Coronary artery (tissue), 2 donors: ENCODE data around the gene STT3B.

Experiments
- DNase-seq: peaks from one replicate; pipeline ENCODE4 v3.0.0-alpha.2; 2017; ENCODE audit warnings: low spot score
- H3K27ac ChIP-seq, 2 donors: fragments of 200-600 bp; sonication (generic); one replicate each; pipeline ENCODE4 v1.5.1; 2016 to 2019
- H3K4me3 ChIP-seq: fragments of 200-600 bp; sonication (generic); 2 replicates; pipeline ENCODE4 v1.5.1; 2016; ENCODE audit warnings: mild to moderate bottlenecking, moderate library complexity
- CTCF ChIP-seq: fragments of 200-600 bp; sonication (generic); IDR thresholded peaks from one replicate; pipeline ENCODE4 v1.5.1; 2019; ENCODE audit warnings: antibody characterized with exemption

The STT3B gene

GRCh38 chr3:31562525-31562924, 29.8 kb downstream of the STT3B start:
- no peak for TF ChIP-seq CTCF
- H3K27ac ChIP-seq, result no peak overlapping the region
- no peak for DNase-seq
- H3K4me3 ChIP-seq, result no peak overlapping the region

- H3K4me3 ChIP-seq, result no peak overlapping the region
- H3K27ac ChIP-seq, result no peak overlapping the region
- no peak for DNase-seq
- TF ChIP-seq CTCF, result no peak
Measured at GRCh38 chr3:31565288-31565687, 32.6 kb downstream of the STT3B start.

GRCh38 chr3:31567036-31567435, 34.3 kb downstream of the STT3B start:
- no peak overlapping the region for H3K4me3 ChIP-seq
- no peak for TF ChIP-seq CTCF
- no peak for DNase-seq

GRCh38 chr3:31568649-31569048, 35.9 kb downstream of the STT3B start:
- DNase-seq, result no peak
- no peak for TF ChIP-seq CTCF
- H3K4me3 ChIP-seq, result no peak overlapping the region
- no peak overlapping the region for H3K27ac ChIP-seq

More at GRCh38 chr3:31567036-31567435, 34.3 kb downstream of the STT3B start:
- H3K27ac ChIP-seq, result no peak overlapping the region

GRCh38 chr3:31571325-31571724, 38.6 kb downstream of the STT3B start:
- H3K4me3 ChIP-seq, result no peak overlapping the region
- TF ChIP-seq CTCF, result no peak

GRCh38 chr3:31572236-31573004, 39.7 kb downstream of the STT3B start:
- TF ChIP-seq CTCF, result no peak
- Histone ChIP-seq H3K4me3 (no peak overlapping the region), H3K27ac (no peak overlapping the region)
- DNase-seq, result no peak

More at GRCh38 chr3:31571325-31571724, 38.6 kb downstream of the STT3B start:
- DNase-seq, result no peak
- no peak overlapping the region for H3K27ac ChIP-seq
